Adrenal gland (tissue), 5 donors: Measurements from ENCODE around the gene IL3RA.

ENCODE experiments used
- CTCF ChIP-seq, 6 experiments: fragments of 450-650 bp in 4 of 6; fragments of 200-600 bp in 2 of 6; sonication (generic) in 1 of 6; IDR thresholded peaks; 1 replicate in 5 of 6; 2 replicates in 1 of 6; pipeline versions ENCODE4 v1.5.1 to v1.8.0; 2016 to 2021; ENCODE audit warnings: antibody characterized with exemption in 6 of 6, mild to moderate bottlenecking in 2 of 6, moderate library complexity in 1 of 6
- POLR2A ChIP-seq, 2 donors: fragments of 450-650 bp; IDR thresholded peaks; one replicate each; pipeline ENCODE4 v1.6.1; 2017; ENCODE audit warnings: antibody characterized with exemption in 2 of 2, mild to moderate bottlenecking in 2 of 2, moderate library complexity in 1 of 2
- donor health status: DM: no; HTN: no; CAD: no.

GRCh38 chrX:1393871-1394615 is 57.5 kb downstream of the IL3RA start:
- no peak for TF ChIP-seq CTCF (IDR thresholded peaks at IDR 0.05)
- TF ChIP-seq POLR2A (IDR thresholded peaks at IDR 0.05): no peak
